ENCODE data around the gene PDZD2.
"Not testable (repeated sequence)": the region's sequence is repeated elsewhere in the genome, so short reads cannot be mapped to it uniquely, and the experiment has no call there.

The PDZD2 gene

GRCh38 chr5:31776294-31776693 is 137.4 kb downstream of the PDZD2 start:
- DNase-seq, result not testable (repeated sequence)

- DNase-seq, result no peak
These were observed 138.2 kb downstream of the PDZD2 start for GRCh38 chr5:31776976-31777651.

DNA sequence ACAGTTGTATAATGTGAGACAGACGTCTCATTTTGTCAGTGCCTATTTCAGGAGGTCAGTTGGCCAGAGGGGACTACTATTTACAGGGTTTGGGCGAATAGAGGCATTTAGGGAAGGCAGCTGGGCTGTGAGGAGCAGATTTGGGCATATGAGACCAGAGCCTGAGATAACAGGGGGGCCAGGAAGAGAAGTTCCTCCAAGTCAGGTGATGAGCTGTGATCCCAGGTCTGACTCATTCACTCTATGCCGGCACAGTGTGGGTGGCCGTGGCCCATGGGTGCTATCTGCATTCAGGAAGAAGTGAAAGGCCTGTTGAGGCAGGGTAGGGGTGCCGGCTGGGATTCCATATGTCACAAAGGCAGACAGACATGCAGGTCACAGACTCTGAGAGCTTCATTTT is 142.8 kb downstream of the PDZD2 start:
- DNase-seq, result no peak

DNA sequence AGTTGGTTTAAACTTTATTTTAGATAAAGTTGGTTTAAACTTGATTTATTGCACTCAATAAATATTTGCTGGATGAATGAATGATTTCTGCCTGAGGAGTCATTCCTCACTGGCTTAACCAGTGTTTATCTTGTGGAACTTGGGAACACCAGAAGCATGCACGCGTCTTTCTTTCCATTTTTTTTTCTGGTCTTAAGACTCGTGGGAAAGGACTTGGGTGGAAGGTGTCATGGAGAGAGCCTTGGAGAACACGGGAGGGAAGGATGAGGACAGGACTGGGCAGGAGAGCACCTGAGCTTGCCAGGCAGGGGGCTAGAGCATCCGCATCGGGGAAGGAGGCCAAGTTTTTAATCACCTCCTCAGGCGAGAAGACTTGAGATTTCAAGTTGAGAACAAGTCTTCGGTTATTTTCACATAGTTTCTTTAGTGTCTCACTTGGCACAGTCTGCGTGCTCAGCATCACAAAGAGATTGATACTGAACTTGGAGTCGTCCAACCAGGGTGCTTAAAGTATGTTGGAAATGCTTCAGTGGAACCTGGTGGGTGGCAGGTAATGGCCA is 144.2 kb downstream of the PDZD2 start:
- DNase-seq, result no peak

- no peak for DNase-seq
These were observed 144.8 kb downstream of the PDZD2 start for GRCh38 chr5:31783731-31784130.

- DNase-seq, result no peak
These were observed 147.2 kb downstream of the PDZD2 start for GRCh38 chr5:31786090-31786631.

DNA sequence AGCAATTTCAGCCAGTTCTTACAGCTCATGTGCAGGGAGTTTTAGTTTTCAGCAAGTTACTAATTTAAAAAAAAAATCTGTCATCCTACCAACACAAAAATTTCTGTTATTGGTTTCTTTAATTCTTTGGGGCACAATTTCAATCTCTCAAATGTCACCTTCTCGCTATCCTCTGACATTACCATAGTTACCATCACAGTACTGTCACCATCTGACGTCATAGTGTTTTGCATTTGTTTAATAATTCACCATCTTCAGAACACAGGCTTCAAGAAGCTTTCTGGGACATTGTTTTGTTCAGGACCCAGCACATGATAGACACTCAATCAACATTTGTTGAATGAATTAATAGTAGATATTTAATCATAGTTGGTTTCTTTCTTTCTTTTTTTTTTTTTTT is 155.1 kb downstream of the PDZD2 start:
- no peak for DNase-seq

DNA sequence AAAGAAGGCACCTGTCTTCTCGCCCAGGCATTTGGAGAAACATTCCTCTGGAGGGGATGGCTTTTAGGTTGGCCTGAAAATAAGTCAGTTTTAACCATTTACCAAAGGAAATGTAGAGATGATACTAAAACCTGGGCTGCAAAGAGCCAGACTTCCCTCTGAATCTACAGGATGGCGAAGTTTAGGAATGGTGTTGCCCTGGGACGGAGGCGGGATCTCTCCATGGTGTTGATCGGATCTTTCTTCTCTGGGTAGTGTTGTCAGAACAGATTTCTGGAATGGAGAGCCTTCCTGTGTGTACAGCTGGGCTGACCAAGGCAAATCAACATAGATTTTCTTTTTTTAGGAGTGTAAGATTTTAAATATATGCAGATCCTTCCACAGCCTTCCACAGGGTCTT is 159.2 kb downstream of the PDZD2 start:
- DNase-seq, result no peak

DNA sequence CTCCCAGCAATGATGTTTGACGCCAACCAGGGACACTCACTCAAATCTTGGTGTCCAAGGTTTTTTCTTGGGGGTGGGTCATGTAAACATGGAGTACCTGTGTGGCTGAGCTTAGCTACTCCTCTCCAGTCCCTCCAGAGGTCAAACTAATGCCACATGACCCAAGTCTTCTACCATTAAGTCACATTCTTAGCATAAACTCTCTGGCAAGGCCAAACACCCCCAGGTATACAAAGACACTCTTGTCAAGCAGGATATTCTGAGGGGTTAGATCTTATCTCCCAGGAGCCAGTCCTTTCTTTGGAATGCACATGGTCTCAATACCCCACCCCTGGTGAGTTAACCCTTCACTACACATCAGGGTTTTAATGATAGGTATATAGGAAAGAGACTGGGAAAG is 161.4 kb downstream of the PDZD2 start:
- no peak for DNase-seq

GRCh38 chr5:31805785-31806400 is 167.0 kb downstream of the PDZD2 start:
- no peak for DNase-seq

GRCh38 chr5:31806561-31806960 is 167.6 kb downstream of the PDZD2 start:
- no peak for DNase-seq

GRCh38 chr5:31807789-31808540 is 169.0 kb downstream of the PDZD2 start:
- DNase-seq, result no peak

DNA sequence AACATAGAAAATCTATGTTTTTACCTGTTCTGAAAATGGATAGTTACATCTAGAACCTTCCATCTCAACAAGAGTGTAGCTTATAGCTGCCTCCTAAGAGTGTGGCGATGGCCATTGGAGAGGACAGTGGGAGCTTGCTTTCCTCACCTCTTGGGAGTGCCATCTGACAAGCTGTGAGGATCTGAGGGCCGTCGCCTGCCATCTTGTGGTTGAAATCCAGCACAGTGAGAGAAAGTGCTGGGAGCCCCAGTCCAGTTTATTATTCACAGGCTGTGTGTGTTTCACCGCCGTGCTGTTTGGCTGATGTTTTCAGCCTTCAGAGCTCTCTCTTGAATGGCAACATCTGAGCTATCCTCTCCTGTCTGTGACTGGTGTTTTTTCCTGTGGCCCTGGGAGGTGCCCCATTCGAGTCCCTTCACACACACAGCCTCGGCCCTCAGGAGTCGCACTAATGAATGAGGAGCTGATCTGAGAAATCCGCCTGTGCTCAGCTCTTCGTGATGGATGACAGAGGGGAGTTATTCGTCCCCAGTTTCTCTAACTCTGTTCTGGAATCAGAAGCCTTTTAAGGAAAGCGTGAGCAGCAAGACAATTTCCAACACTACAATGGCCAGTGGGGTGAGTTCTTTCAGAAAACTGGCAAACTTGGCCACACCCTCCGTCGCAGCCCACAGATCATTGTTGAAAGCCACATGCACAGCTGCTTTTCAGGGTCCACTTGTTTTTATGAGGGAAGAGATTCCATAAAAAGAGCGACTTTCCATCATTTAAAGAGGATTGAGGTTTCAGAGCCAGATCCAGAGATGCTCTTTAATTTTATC is 170.3 kb downstream of the PDZD2 start:
- DNase-seq, result peak; percentile 24

DNA sequence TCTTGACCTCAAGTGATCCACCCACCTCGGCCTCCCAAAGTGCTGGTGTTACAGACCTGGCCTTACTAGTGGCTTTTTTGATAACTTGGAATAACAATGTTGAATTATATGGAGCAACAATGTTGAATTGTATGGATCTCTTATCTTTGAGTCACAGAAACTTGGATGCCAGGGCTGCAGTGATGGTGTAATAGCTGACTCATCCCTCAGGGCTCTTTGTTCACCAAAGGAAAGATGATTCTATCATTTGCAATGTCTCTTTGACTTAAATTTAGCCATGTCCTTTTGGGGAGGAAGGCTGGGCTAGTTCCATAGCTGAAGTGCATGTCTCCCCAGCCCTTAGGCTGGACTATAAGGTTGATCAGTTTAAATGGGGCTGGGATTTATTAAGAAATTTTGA is 172.3 kb downstream of the PDZD2 start:
- DNase-seq, result no peak

- no peak for DNase-seq
These were observed 176.4 kb downstream of the PDZD2 start for GRCh38 chr5:31815376-31815775.

- no peak for DNase-seq
These were observed 181.1 kb downstream of the PDZD2 start for GRCh38 chr5:31819926-31820516.

GRCh38 chr5:31823472-31823871 is 184.5 kb downstream of the PDZD2 start:
- DNase-seq, result no peak

DNA sequence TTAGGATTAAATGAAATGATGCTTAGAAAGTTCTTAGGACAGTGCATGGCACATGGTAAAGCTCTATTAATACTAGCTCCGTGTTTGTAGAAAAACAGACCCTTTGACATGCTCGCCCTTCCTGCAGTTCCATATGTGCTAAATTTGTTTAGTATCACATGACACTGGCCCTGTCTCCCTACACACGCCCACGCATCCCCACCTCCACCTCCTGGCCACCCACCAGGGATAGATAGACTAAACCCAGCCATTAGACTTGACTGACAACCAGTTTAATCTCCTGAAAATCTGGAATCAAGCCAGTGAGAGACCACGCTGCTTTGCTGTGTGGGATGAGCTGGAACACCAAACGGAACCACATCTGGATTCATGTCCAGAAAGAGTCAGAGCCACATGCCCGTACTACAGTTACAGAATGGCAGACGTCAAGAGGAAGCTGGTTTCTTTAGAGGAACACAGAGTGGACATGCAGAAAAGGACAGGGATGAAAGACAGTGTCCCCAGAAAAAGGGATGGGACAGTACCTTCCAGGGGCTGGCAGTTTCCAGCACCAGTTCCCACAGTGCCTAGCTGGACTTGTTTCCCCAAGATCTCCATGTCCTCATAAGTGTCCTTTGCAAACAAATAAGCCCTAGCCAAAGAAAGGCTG is 186.1 kb downstream of the PDZD2 start:
- DNase-seq, result no peak

DNA sequence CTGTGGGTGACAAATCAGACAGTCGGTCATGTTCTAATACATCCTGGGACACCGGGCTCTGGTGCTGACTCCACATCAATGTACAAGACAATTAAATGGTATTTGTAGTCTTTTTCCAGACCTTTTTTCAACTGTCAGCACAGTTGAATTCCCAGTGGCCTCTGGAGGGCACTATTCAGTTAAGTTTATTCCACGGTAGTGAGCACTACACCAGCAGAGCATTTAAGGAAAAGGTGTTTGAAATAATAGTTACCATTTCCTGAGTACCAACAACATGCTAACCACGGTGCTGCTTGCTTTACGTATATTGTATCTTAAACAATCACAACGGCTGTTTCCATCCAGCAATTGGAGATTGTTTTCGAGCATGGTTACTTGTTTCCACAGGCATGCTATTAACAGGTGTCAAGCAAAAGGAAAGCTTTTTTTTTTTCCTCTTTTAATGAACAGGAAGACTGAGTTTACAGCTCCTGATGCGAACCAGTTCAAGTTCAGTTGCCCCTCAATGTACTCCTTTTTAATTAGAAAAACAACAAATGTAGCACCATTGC is 186.7 kb downstream of the PDZD2 start:
- DNase-seq, result peak; percentile 51

DNA sequence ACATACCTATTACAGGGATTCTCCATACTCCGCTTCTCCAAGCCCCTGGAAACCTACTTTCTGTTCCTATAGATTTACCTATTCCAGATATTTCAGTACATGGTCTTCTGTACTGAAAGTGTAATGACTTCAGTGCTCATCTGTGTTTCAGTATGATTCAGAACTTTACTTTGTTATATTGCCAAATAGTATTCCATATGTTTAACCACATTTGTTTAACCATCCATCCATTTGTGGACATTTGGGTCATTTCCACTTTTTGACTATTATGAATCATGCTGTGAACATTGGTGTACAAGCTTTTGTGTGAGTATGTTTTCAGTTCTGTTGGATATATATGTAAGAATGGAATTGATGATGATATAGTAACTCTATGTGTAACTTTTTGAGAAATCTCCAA is 188.9 kb downstream of the PDZD2 start:
- no peak for DNase-seq

DNA sequence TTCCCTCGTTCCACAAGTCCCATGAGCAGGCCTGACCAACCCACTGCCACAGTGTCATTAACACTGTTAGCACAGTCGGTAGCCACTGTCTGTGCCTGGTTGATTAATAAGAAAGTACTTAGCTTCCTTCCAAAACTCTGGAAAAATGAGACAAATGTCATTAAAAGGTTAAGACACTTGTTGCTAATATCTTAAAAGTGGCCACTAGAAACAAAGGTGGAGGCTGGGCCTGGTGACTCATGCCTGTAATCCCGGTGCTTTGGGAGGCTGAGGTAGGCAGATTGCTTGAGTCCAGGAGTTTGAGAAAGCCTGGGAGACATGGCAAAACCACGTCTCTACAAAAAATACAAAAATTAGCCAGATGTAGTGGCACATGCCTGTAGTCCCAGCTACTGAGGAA is 194.0 kb downstream of the PDZD2 start:
- DNase-seq, result no peak
